GM12891 (cell line): ENCODE data around the gene PPP6R3.

Experiments used
- DNase-seq: peaks from one replicate; pipeline ENCODE4 v3.0.0; 2011; ENCODE audit warnings: low spot score; ENCODE audit not compliant: insufficient read length
- FAIRE-seq: peaks from 2 replicates; lab custom pipeline; 2011; peaks lifted over from hg19 to GRCh38; lab: Jason Lieb, UNC
- PAX5 ChIP-seq: IDR thresholded peaks from 2 replicates; pipeline ENCODE4 v1.6.1; 2011; ENCODE audit warnings: low read length, moderate library complexity, mild to moderate bottlenecking; ENCODE audit not compliant: insufficient read depth, severe bottlenecking
- POLR2A ChIP-seq: IDR thresholded peaks from 2 replicates; pipeline ENCODE4 v1.6.1; 2011; ENCODE audit warnings: low read depth, low read length, control low read depth
- POLR2AphosphoS5 ChIP-seq: IDR thresholded peaks from 2 replicates; pipeline ENCODE4 v1.6.1; 2011; ENCODE audit warnings: low read depth, low read length, control low read depth
- POU2F2 ChIP-seq: IDR thresholded peaks from 2 replicates; pipeline ENCODE4 v1.6.1; 2011; ENCODE audit warnings: low read depth, mild to moderate bottlenecking, control low read depth, low read length, moderate library complexity
- SPI1 ChIP-seq: IDR thresholded peaks from 2 replicates; pipeline ENCODE4 v1.6.1; 2011; ENCODE audit warnings: low read depth, low read length, control low read depth
- TAF1 ChIP-seq: IDR thresholded peaks from 2 replicates; pipeline ENCODE4 v1.6.1; 2011; ENCODE audit warnings: low read depth, low read length, control low read depth

The PPP6R3 gene

GRCh38 chr11:68654978-68655377 lies 194.4 kb downstream of the PPP6R3 start:
- no peak for DNase-seq
- FAIRE-seq, result no peak
- TF ChIP-seq PAX5 (no peak), SPI1 (no peak), POU2F2 (no peak), POLR2AphosphoS5 (no peak), TAF1 (no peak), POLR2A (no peak)

GRCh38 chr11:68655406-68655805 lies 194.9 kb downstream of the PPP6R3 start:
- FAIRE-seq (no peak), DNase-seq (no peak)
- TF ChIP-seq TAF1 (no peak), SPI1 (no peak), PAX5 (no peak), POLR2A (no peak), POLR2AphosphoS5 (no peak), POU2F2 (no peak)

GRCh38 chr11:68655806-68656205 lies 195.3 kb downstream of the PPP6R3 start:
- no peak for FAIRE-seq
- TF ChIP-seq POU2F2 (no peak), POLR2A (no peak), SPI1 (no peak), PAX5 (no peak), TAF1 (no peak), POLR2AphosphoS5 (no peak)
- no peak for DNase-seq

DNA sequence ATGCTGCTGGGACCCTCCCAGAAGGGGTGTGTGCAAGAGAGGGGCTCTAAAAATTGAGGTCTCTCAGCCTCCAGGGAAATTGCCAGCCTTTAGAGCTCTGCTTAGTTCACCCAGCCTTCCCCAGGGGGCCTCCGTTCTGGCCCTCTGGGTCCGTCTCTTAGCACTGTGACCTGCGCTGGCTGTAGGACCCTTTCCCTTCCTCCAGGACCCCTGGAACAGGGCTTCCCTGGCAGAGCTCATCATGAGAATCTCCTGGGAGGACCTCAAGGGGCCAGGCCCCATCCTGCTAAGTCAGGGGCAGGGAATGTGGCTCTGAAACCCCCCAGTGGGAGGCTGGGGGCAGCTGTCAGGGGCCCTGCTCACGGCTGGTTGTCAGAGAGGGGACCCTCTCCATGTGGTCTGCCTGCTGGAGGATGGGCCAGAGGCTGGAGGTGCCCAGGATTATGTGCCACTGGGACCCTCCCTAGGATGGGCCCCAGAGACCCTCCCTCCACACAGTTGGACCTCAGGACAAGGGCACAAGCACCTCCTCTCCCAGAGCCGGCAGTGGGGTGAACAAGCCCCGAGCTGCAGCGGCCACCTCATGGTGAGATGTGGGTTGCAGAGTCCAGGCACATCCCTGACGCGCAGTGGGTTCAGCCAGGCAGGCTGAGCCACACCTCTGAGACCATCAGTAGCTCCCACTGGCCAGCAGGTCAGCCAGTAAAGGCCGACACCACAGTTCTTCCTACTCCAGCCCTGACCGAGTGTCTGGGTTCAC lies 196.6 kb downstream of the PPP6R3 start:
- TF ChIP-seq SPI1, result no peak
- no peak for TF ChIP-seq PAX5
- no peak for TF ChIP-seq POU2F2
- no peak for TF ChIP-seq POLR2A
- TF ChIP-seq TAF1, result no peak
- no peak for TF ChIP-seq POLR2AphosphoS5
- FAIRE-seq (no peak), DNase-seq (no peak)

DNA sequence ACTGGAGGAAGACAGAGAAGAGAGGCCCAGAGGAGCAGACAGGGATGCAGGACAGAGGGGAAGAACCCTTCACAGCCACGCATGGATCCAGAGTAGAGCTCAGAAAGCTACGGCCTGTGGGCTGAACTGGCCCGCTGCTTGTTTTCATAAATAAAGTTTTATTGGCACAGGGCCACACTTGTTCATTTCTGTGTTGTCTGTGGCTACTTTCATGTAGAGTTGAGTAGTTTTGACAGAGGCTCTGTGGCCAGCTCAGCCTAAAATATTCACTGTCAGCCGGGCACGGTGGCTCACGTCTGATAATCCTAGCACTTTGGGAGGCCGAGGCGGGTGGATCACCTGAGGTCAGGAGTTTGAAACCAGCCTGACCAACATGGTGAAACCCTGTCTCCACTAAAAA lies 197.5 kb downstream of the PPP6R3 start:
- FAIRE-seq, result no peak
- no peak for DNase-seq
- TF ChIP-seq POLR2A, result no peak
- no peak for TF ChIP-seq SPI1
- no peak for TF ChIP-seq PAX5
- TF ChIP-seq POU2F2, result no peak
- TF ChIP-seq POLR2AphosphoS5, result no peak
- no peak for TF ChIP-seq TAF1

DNA sequence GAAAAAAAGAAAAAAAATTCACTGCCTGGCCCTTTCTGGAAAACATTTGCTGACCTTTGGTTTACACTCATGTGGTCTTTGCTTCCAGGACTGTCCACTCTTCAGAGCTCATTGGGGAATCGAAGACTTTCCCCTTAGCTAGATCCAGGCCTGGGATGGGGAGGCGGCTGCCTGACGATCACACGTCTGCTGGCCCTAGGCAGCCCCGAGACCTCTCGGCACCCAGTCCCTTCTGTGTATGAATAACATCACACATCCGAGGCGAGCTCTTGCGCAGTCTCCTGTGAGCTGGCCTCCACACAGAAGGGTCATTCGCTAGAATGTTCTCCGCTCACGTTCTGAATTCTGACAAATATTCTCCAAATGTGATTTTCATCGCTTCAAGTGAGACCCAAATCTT lies 198.1 kb downstream of the PPP6R3 start:
- FAIRE-seq (no peak), DNase-seq (no peak)
- TF ChIP-seq POLR2A (no peak), POLR2AphosphoS5 (no peak), POU2F2 (no peak), TAF1 (no peak), SPI1 (no peak), PAX5 (no peak)

DNA sequence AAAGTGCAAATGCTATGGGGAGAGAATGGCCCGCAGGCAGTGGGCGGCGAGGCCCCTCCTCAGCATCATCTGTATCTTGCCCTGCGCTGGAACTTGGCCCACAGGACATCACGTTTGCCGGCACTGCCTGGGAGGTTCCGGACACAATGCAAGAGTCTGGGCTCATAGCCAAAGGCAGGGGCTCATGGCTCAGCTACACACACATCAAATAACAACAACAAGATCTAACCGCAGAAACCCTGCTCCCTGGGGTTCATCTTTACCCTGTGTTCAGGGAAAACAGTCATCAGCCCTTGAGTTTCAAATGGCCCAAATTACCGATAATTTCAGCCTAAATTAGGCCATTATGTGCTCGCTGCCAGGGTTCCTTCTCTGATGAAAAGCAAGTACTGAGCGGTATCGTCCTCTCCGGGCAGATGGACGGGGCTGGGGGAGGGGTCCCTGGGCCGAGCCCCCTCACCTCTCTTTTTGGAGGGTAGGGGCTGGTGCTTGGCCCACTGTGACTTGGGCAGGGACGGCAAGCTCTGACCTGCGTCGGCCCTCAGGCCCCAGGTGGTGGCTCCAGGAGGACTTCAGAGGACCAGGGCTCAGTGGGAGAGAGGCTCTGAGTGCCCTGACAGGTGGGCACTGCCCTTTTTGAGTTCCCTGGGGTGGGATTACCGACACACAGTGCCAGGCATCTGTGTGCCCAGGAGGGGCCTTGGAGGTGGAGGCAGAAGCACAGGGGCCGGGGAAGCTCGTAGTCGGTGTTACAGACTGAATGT lies 198.8 kb downstream of the PPP6R3 start:
- no peak for DNase-seq
- no peak for FAIRE-seq
- TF ChIP-seq POLR2AphosphoS5 (no peak), SPI1 (no peak)

DNA sequence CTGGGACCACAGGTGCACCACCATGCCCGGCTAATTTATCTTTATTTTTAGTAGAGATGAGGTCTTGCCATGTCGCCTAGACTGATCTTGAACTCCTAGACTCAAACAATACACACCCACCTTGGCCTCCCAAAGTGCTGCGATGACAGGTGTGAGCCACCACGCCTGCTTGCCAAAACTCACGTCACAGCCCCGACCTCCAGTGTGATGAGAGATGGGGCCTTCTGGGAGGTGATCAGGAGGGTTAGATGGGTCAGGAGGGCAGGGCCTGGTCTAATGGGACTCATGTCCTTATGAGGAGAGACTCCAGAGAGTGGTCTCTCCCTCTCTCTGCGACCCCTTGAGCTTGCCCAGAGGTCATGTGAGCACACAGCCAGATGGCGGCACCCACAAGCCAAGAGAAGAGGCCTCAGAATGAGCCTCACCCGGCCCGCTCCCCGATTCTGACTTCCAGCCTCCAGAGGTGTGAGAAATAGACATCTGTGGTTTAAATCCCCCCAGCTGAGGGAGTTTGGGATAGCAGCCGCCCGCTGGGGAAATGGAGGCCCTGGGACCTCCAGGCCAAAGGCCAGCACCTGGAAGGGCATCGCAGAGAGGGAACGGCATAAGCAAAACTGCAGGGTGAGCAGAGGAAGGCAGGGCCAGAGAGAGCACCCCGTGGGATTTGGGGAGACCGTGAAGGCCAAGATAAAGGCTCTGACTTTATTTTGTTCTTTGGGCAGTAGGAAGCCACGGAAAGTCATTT lies 199.7 kb downstream of the PPP6R3 start:
- TF ChIP-seq POLR2AphosphoS5 (no peak), SPI1 (no peak), PAX5 (no peak), POU2F2 (no peak), POLR2A (no peak), TAF1 (no peak)
- no peak for DNase-seq
- no peak for FAIRE-seq

DNA sequence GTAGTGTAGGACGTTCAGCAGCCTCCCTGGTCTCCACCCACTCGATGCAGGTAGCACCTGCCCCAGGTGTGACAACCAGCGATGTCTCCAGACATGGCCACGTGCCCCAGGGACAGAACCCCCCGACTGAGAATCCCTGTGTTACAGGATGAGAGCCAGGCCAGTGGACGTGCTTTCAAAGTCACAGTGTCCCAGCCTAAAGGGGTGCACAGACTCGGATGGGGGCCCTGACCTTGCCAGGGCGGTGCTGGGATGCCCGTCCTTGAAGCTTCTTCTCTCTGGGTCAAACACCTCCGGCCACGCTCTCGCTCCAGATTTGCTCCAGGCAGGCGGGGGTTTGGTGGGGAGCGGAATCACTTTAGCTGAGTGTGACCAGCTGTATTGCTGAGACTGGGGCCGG lies 200.5 kb downstream of the PPP6R3 start:
- DNase-seq, result no peak
- no peak for FAIRE-seq
- no peak for TF ChIP-seq POLR2A
- TF ChIP-seq TAF1, result no peak
- no peak for TF ChIP-seq POLR2AphosphoS5
- no peak for TF ChIP-seq PAX5
- TF ChIP-seq POU2F2, result no peak
- TF ChIP-seq SPI1, result no peak
